ENCODE data around the gene FTO.

FTO gene

GRCh38 chr16:53744449-53744848 lies 40.5 kb downstream of the FTO start:
- H3K27me3 ChIP-seq (ENCODE audit: control insufficient read depth in 3 of 3, insufficient read depth in 3 of 3, low read depth in 1 of 3, low read length in 3 of 3): no peaks in the 10 kb centered on the region
- no peak overlapping the region for H3K9ac ChIP-seq (ENCODE audit: low read depth, low read length, poor library complexity)
- no peak overlapping the region for H3K4me2 ChIP-seq (ENCODE audit: insufficient read depth, low read length, poor library complexity, severe bottlenecking)
- no CpG with 5 or more reads among the region's 3 CpGs for WGBS, 2 donors (ENCODE audit: extremely low coverage in 2 of 2, insufficient read length in 2 of 2, insufficient replicate concordance in 1 of 2)
- peaks cover 5% of the 10 kb centered on the region for H3K79me1 ChIP-seq (ENCODE audit: low read depth, low read length)
- H2BK15ac ChIP-seq (ENCODE audit: low read length): no peak overlapping the region
- H3K14ac ChIP-seq (ENCODE audit: low read length): no peak overlapping the region
- H3K18ac ChIP-seq (ENCODE audit: low read length): peak overlapping the region; percentile 41
- H3K23ac ChIP-seq (ENCODE audit: low read depth, low read length, poor library complexity): no peak overlapping the region
- no peak overlapping the region for H3K4me3 ChIP-seq (ENCODE audit: low read length in 2 of 2)
- H2BK120ac ChIP-seq (ENCODE audit: low read depth, low read length): no peak overlapping the region
- no peak overlapping the region for H3K27ac ChIP-seq (replicated peaks; ENCODE audit: low read length)
- peaks cover 0 to 14% of the 10 kb centered on the region in 2 donors for H3K9me3 ChIP-seq (replicated peaks in 1 of 2; ENCODE audit: control insufficient read depth in 2 of 2, insufficient read depth in 1 of 2, low read depth in 1 of 2, low read length in 2 of 2)
- no peak overlapping the region for H4K8ac ChIP-seq (ENCODE audit: low read depth, low read length)
- DNase-seq (ENCODE audit: low spot score): no peak
- peaks cover 7 to 41% of the 10 kb centered on the region in 2 donors for H3K4me1 ChIP-seq (ENCODE audit: control insufficient read depth in 2 of 2, insufficient read depth in 1 of 2, low read depth in 1 of 2, low read length in 2 of 2)
- no peak overlapping the region for H2AFZ ChIP-seq (ENCODE audit: low read length)
- no peak overlapping the region for H2BK5ac ChIP-seq (ENCODE audit: low read length)
- no peak overlapping the region for H2BK12ac ChIP-seq (ENCODE audit: low read length)
- H4K91ac ChIP-seq (ENCODE audit: low read depth, low read length, poor library complexity): no peak overlapping the region
- no peak overlapping the region for H3K4ac ChIP-seq (ENCODE audit: low read length)
- no peak overlapping the region for H2AK5ac ChIP-seq (ENCODE audit: low read depth, low read length)
- no peaks in the 10 kb centered on the region for H3K36me3 ChIP-seq (replicated peaks in 1 of 2; ENCODE audit: control insufficient read depth in 2 of 2, insufficient read depth in 2 of 2, low read length in 2 of 2)

- H4K8ac ChIP-seq (ENCODE audit: low read depth, low read length): no peak overlapping the region
- H2AK5ac ChIP-seq (ENCODE audit: low read depth, low read length): no peak overlapping the region
- H2BK120ac ChIP-seq (ENCODE audit: low read depth, low read length): no peak overlapping the region
- H2AFZ ChIP-seq (ENCODE audit: low read length): no peak overlapping the region
- H3K4me3 ChIP-seq (ENCODE audit: low read length in 2 of 2): no peak overlapping the region
- no peak overlapping the region for H2BK12ac ChIP-seq (ENCODE audit: low read length)
- no peak overlapping the region for H3K18ac ChIP-seq (ENCODE audit: low read length)
- DNase-seq (ENCODE audit: low spot score): no peak
- H3K14ac ChIP-seq (ENCODE audit: low read length): no peak overlapping the region
- no peak overlapping the region for H3K4ac ChIP-seq (ENCODE audit: low read length)
- no peak overlapping the region for H2BK15ac ChIP-seq (ENCODE audit: low read length)
- H3K79me1 ChIP-seq (ENCODE audit: low read depth, low read length): peaks cover 5% of the 10 kb centered on the region
- no peak overlapping the region for H3K23ac ChIP-seq (ENCODE audit: low read depth, low read length, poor library complexity)
- H4K91ac ChIP-seq (ENCODE audit: low read depth, low read length, poor library complexity): no peak overlapping the region
- no peak overlapping the region for H3K9ac ChIP-seq (ENCODE audit: low read depth, low read length, poor library complexity)
- H3K9me3 ChIP-seq (replicated peaks in 1 of 2; ENCODE audit: control insufficient read depth in 2 of 2, insufficient read depth in 1 of 2, low read depth in 1 of 2, low read length in 2 of 2): peaks cover 0 to 14% of the 10 kb centered on the region in 2 donors
- H3K4me1 ChIP-seq (ENCODE audit: control insufficient read depth in 2 of 2, insufficient read depth in 1 of 2, low read depth in 1 of 2, low read length in 2 of 2): peaks cover 7 to 36% of the 10 kb centered on the region in 2 donors
- H3K4me2 ChIP-seq (ENCODE audit: insufficient read depth, low read length, poor library complexity, severe bottlenecking): no peak overlapping the region
- no peaks in the 10 kb centered on the region for H3K27me3 ChIP-seq (ENCODE audit: control insufficient read depth in 3 of 3, insufficient read depth in 3 of 3, low read depth in 1 of 3, low read length in 3 of 3)
- WGBS, 2 donors (ENCODE audit: extremely low coverage in 2 of 2, insufficient read length in 2 of 2, insufficient replicate concordance in 1 of 2): no CpG with 5 or more reads among the region's 3 CpGs
- no peak overlapping the region for H2BK5ac ChIP-seq (ENCODE audit: low read length)
- no peak overlapping the region for H3K27ac ChIP-seq (replicated peaks; ENCODE audit: low read length)
- no peaks in the 10 kb centered on the region for H3K36me3 ChIP-seq (replicated peaks in 1 of 2; ENCODE audit: control insufficient read depth in 2 of 2, insufficient read depth in 2 of 2, low read length in 2 of 2)
These were observed 41.1 kb downstream of the FTO start for GRCh38 chr16:53745086-53745485.

DNA sequence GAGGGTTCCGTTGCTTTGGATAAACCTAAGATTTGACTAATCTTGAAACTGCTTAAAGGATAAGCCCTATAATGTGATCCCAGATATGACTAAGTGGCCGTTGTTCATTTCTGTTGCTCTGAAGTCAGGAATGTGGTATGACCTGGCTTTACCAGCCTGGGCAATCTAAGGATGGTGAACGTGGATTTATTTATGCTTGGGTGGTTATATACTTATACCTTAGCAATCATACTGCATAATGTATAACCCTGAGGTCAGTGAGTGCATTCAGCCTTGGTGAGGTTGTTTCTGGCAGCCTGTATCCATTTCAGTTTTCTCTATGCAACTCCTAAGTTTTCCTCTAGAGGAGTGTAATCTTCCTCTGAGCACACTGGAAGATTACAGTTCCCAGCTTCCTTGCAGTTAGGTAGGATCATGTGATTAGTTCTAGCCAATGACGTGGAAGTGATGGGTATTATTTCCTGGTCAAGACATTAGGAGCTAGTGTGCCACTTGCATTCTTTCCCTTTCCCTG lies 41.9 kb downstream of the FTO start:
- Histone ChIP-seq H2AK5ac (ENCODE audit: low read depth, low read length) (no peak overlapping the region), H3K14ac (ENCODE audit: low read length) (no peak overlapping the region), H3K23ac (ENCODE audit: low read depth, low read length, poor library complexity) (no peak overlapping the region), H3K4me3 (ENCODE audit: low read length in 2 of 2) (no peak overlapping the region), H3K9me3 (replicated peaks in 1 of 2; ENCODE audit: control insufficient read depth in 2 of 2, insufficient read depth in 1 of 2, low read depth in 1 of 2, low read length in 2 of 2) (peaks cover 0 to 14% of the 10 kb centered on the region in 2 donors), H2BK15ac (ENCODE audit: low read length) (no peak overlapping the region), H3K18ac (ENCODE audit: low read length) (no peak overlapping the region), H2AFZ (ENCODE audit: low read length) (no peak overlapping the region), H2BK5ac (ENCODE audit: low read length) (no peak overlapping the region), H3K79me1 (ENCODE audit: low read depth, low read length) (peaks cover 5% of the 10 kb centered on the region), H3K4me2 (ENCODE audit: insufficient read depth, low read length, poor library complexity, severe bottlenecking) (no peak overlapping the region), H4K8ac (ENCODE audit: low read depth, low read length) (no peak overlapping the region), H3K9ac (ENCODE audit: low read depth, low read length, poor library complexity) (no peak overlapping the region), H2BK120ac (ENCODE audit: low read depth, low read length) (no peak overlapping the region), H3K27me3 (ENCODE audit: control insufficient read depth in 3 of 3, insufficient read depth in 3 of 3, low read depth in 1 of 3, low read length in 3 of 3) (no peaks in the 10 kb centered on the region), H3K4ac (ENCODE audit: low read length) (no peak overlapping the region), H3K4me1 (ENCODE audit: control insufficient read depth in 2 of 2, insufficient read depth in 1 of 2, low read depth in 1 of 2, low read length in 2 of 2) (peaks cover 7 to 29% of the 10 kb centered on the region in 2 donors), H3K27ac (replicated peaks; ENCODE audit: low read length) (no peak overlapping the region), H3K36me3 (replicated peaks in 1 of 2; ENCODE audit: control insufficient read depth in 2 of 2, insufficient read depth in 2 of 2, low read length in 2 of 2) (no peaks in the 10 kb centered on the region), H4K91ac (ENCODE audit: low read depth, low read length, poor library complexity) (no peak overlapping the region), H2BK12ac (ENCODE audit: low read length) (no peak overlapping the region)
- no CpG with 5 or more reads among the region's 4 CpGs for WGBS, 2 donors (ENCODE audit: extremely low coverage in 2 of 2, insufficient read length in 2 of 2, insufficient replicate concordance in 1 of 2)
- no peak for DNase-seq (ENCODE audit: low spot score)

- Histone ChIP-seq H3K4ac (ENCODE audit: low read length) (no peak overlapping the region), H3K4me2 (ENCODE audit: insufficient read depth, low read length, poor library complexity, severe bottlenecking) (no peak overlapping the region), H4K91ac (ENCODE audit: low read depth, low read length, poor library complexity) (no peak overlapping the region), H3K9me3 (replicated peaks in 1 of 2; ENCODE audit: control insufficient read depth in 2 of 2, insufficient read depth in 1 of 2, low read depth in 1 of 2, low read length in 2 of 2) (peaks cover 0 to 6% of the 10 kb centered on the region in 2 donors), H2BK15ac (ENCODE audit: low read length) (no peak overlapping the region), H4K8ac (ENCODE audit: low read depth, low read length) (no peak overlapping the region), H2BK12ac (ENCODE audit: low read length) (no peak overlapping the region), H2BK120ac (ENCODE audit: low read depth, low read length) (no peak overlapping the region), H3K4me3 (ENCODE audit: low read length in 2 of 2) (no peak overlapping the region), H3K36me3 (replicated peaks in 1 of 2; ENCODE audit: control insufficient read depth in 2 of 2, insufficient read depth in 2 of 2, low read length in 2 of 2) (no peaks in the 10 kb centered on the region), H3K23ac (ENCODE audit: low read depth, low read length, poor library complexity) (no peak overlapping the region), H3K27ac (replicated peaks; ENCODE audit: low read length) (no peak overlapping the region), H3K27me3 (ENCODE audit: control insufficient read depth in 3 of 3, insufficient read depth in 3 of 3, low read depth in 1 of 3, low read length in 3 of 3) (no peaks in the 10 kb centered on the region), H3K14ac (ENCODE audit: low read length) (no peak overlapping the region), H2AFZ (ENCODE audit: low read length) (no peak overlapping the region), H3K79me1 (ENCODE audit: low read depth, low read length) (peaks cover 1% of the 10 kb centered on the region), H3K9ac (ENCODE audit: low read depth, low read length, poor library complexity) (no peak overlapping the region), H2AK5ac (ENCODE audit: low read depth, low read length) (no peak overlapping the region), H3K18ac (ENCODE audit: low read length) (no peak overlapping the region), H2BK5ac (ENCODE audit: low read length) (no peak overlapping the region), H3K4me1 (ENCODE audit: control insufficient read depth in 2 of 2, insufficient read depth in 1 of 2, low read depth in 1 of 2, low read length in 2 of 2) (peaks cover 11 to 24% of the 10 kb centered on the region in 2 donors)
- no CpG with 5 or more reads among the region's 1 CpG for WGBS, 2 donors (ENCODE audit: extremely low coverage in 2 of 2, insufficient read length in 2 of 2, insufficient replicate concordance in 1 of 2)
- no peak for DNase-seq (ENCODE audit: low spot score)
These were observed 48.6 kb downstream of the FTO start for GRCh38 chr16:53752560-53752959.

All from neuronal stem cell (in vitro differentiated cells).